Measurements from ENCODE around the gene SPX.

Gene SPX

GRCh38 chr12:21577516-21577915 is 51.4 kb downstream of the SPX start:
- DNase-seq (ENCODE audit: low spot score): no peak
- TF ChIP-seq, protein P1, sequence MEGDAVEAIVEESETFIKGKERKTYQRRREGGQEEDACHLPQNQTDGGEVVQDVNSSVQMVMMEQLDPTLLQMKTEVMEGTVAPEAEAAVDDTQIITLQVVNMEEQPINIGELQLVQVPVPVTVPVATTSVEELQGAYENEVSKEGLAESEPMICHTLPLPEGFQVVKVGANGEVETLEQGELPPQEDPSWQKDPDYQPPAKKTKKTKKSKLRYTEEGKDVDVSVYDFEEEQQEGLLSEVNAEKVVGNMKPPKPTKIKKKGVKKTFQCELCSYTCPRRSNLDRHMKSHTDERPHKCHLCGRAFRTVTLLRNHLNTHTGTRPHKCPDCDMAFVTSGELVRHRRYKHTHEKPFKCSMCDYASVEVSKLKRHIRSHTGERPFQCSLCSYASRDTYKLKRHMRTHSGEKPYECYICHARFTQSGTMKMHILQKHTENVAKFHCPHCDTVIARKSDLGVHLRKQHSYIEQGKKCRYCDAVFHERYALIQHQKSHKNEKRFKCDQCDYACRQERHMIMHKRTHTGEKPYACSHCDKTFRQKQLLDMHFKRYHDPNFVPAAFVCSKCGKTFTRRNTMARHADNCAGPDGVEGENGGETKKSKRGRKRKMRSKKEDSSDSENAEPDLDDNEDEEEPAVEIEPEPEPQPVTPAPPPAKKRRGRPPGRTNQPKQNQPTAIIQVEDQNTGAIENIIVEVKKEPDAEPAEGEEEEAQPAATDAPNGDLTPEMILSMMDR (IDR thresholded peaks at IDR 0.05; ENCODE audit: extremely low read depth, insufficient read depth, missing control alignments): no peak
- in situ Hi-C loops (cut with MboI; ENCODE audit: low pct_unique_long_range_greater_than_20kb, low sequenced_read_pairs, unreplicated experiment): no loop called here

DNA sequence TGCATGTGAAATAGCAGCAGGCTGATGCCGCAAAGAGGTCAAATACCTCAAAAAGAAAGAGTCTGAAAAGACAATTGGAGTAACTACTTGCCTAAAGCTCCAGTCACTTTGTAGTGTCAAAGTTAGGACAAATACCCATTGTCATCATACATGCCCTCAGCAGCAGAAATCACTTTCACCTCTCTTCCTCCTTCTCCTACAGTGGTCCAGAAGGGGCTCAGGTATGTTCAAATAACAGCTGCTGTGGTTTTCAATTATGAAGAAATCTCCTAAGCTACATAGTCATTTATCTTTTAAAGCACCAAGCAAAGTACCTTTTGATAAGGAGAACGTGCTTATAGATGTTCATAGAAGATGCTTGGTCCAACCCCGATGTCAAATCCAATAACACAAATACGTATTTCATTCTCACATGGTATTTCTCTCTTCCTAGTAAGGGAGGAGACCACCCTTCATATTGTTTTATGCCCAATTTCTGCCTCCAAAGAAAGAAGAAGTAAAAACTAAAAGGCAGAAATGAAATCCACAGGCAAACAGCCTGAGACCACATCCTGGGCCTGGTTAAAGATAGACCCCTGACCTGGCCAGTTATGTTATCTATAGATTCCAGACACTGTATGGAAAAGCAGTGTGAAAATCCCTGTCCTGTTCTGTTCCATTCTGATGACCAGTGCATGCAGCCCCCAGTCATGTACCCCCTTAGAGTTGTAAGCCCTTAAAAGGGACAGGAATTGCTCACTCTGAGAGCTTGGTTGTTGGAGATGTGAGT is 54.8 kb downstream of the SPX start:
- no peak for DNase-seq (ENCODE audit: low spot score)
- TF ChIP-seq, protein P1 (IDR thresholded peaks at IDR 0.05; ENCODE audit: extremely low read depth, insufficient read depth, missing control alignments): no peak
- in situ Hi-C loops (cut with MboI; ENCODE audit: low pct_unique_long_range_greater_than_20kb, low sequenced_read_pairs, unreplicated experiment): no loop called here

Data from GM13977 (cell line).